NCI-H345 treated with DMSO at 0.1 percent for 48 hours (cell line): ENCODE results near the gene CROCC2.

Experiments used
- DNase-seq: peaks from one replicate; lab custom pipeline; 2025; ENCODE audit not compliant: unreplicated experiment; lab: John Stamatoyannopoulos, UW

The CROCC2 gene

DNA sequence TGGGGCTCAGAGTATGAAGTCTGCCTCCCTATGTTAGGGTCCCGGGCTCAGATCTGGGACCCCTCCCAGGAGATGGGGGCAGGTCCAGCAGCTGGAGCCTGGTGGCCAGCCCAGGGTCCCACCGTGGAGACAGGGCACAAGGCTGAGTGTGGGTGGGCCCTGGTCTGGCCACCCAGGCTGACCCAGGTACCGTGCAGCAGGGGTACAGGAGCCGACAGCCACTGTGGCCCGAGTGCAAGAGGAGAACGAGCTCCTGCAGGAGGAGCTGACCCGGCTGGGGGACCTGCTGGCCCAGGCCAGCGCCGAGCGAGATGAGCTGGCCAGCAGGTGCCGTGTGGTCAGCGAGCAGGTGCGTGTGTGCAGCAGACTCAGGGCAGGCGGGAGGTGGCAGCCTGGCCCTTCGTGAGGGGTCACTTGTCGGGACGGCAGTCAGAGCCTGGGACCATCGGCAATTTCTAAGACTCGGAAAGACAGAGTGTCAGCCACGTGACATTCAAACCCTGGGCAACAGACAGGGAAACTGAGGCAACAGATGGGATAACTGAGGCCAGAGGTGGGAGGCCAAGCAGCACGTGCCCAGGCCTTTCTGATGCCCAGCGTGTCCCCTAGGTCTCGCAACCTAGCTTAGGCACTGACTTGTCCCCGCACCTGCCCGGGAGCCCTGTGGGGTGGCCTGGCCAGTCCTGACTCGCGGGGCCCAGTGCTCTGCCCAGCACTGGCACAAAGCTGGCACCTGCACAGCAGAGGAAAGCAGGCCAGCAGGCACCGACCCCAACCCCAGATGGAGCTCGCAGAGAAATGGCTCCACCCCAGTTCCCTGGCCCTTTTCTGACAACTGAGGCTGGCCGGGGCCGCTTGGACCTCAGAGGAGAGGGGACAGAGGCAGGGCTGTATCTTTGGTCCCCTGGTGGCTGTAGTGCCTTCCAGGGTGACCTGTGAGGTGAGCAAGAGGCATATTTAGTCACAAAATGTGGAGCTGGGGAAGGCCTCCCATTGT is 13.9 kb downstream of the CROCC2 start:
- DNase-seq: no peak

DNA sequence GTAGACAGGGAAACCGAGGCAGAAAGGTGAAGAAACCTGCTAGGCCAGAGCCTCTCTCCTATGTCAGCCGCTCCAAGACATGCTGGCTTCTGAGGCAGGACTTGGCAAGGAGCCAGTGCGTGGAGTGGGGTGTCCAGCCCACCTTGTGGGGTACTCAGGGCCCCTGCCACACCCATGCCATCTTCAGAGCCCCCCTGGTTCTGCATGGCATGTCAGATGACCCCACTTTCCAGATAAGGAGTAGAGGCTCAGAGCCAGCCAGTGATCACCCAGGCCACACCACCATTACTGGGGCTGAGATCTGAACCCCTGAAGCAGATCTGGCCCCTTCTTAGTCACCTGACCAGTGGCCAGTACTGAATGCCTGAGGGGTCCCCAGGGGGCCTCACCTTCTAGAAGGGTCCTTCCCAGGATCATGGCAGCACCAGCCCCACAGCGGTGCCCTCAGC is 14.7 kb downstream of the CROCC2 start:
- DNase-seq: no peak

DNA sequence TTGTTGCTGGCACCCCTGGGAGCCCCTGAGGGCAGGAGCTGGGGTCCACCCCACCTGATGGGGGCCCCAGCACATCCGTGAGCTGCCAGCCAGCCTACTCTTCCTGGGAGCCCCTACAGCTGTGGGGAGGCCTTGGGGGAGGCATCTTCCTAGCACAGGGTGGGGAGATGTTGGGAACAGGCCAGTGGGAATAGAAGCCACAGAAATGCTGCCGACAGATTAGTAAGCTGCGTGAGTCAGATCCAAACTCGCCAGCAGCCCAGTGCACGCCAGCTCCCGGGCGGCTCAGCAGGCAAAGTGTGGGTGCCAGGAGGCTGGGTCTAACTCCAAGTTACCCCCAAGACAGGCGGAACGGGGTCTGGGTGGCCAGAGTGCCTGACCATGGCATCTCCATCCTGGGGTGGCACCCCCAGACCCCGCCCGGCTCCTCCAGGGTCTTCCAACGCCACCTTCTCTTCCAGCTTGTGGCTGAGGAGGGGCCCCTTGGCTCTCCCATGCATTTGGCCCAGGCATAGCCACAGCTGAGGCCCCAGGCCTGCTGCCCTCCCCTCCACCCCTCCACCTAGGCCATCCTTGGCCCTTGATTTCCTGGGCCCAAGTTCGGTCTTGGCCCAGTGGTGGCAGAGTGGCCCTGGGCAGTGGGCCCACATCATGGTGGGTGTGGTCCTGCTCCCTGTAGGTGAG is 15.3 kb downstream of the CROCC2 start:
- no peak for DNase-seq

DNA sequence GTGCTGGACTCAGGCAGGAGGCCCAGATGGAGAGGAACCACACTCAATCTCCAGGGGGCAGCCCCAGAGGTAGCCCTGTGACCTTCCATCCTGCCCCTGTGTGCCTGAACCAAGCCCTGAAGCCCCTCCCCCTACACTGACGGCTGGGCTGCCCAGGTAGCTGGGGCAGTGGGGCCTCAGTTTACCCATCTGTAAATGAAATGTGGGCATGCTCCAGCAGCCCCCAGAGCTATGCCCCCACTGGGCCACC is 15.8 kb downstream of the CROCC2 start:
- no peak for DNase-seq

DNA sequence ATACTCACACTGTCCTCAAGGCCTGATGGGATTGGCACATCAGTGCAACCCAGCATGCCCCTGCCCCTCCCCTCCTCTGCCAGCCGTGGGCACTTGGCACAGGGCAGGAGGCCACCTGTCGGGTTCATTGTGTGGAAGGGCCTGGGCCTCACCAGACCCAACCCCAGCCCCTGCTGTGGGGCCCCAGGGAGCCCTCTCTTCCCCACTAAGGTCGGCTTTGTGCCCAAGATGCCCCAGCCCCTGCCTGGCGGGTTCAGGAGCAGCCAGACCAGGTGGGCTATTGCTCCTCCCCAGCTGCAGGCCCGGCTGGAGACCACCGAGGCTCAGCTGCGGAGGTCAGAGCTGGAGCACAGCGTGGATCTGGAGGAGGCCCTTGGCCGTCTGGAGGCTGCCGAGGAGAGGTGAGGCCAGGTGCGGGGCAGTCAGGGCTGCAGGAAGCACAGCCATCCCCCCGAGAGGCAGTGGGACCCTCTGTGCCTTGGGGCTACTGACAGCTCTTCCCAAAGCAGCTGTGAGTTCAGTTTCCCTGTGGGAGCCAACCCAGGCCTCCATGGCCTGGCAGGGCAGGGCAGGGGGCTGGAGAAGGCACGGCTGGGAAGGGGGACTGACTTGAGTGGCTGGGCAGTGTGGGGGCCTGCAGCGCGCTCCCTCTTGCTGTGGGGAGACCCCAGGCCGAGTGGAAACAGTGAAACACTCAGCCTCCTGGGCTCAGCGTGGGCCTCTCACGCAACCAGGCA is 16.3 kb downstream of the CROCC2 start:
- peak; percentile 59 for DNase-seq

DNA sequence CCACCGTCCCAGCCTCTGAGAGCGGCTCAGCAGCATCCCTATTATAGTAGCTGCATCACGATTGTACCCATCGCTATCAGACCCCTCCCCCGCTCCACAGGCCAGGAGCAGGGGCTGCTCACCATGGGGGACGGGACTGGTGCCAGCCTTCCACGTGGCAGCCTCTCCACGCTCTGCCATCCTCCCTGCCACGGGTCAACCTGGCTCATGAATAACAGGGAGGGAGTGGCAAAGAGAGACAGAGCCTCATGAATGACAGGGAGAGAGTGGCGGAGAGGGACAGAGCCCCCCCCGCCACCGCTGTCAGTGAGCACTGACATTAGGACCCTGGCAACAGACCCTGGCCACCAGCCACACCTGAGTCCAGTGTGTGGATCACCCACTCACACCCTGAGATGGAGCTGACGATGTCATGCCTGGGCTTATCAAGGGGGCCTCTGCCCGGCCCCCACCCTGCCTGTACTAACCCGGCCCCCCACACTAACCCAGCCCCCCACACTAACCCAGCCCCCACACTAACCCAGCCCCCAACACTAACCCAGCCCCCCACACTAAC is 16.9 kb downstream of the CROCC2 start:
- peak; percentile 77 for DNase-seq

DNA sequence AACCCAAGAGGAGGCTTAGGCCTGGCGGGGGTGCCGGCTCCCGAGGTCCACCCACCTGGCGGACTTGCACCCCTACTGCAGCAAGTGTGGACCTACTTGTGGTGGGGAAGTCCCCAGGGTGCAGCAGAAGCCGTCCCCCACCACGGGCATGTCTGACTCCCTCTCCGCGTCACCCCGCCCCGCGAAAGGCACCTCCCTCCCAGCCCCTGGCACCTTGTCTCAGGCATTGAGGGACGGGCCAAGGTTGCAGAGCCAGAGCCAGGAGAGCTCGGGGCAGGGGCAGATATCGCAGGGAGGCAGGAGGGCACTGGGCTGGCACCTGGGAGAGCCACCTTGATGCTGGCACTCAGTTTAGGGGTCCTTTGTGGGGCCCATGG is 19.0 kb downstream of the CROCC2 start:
- no peak for DNase-seq

DNA sequence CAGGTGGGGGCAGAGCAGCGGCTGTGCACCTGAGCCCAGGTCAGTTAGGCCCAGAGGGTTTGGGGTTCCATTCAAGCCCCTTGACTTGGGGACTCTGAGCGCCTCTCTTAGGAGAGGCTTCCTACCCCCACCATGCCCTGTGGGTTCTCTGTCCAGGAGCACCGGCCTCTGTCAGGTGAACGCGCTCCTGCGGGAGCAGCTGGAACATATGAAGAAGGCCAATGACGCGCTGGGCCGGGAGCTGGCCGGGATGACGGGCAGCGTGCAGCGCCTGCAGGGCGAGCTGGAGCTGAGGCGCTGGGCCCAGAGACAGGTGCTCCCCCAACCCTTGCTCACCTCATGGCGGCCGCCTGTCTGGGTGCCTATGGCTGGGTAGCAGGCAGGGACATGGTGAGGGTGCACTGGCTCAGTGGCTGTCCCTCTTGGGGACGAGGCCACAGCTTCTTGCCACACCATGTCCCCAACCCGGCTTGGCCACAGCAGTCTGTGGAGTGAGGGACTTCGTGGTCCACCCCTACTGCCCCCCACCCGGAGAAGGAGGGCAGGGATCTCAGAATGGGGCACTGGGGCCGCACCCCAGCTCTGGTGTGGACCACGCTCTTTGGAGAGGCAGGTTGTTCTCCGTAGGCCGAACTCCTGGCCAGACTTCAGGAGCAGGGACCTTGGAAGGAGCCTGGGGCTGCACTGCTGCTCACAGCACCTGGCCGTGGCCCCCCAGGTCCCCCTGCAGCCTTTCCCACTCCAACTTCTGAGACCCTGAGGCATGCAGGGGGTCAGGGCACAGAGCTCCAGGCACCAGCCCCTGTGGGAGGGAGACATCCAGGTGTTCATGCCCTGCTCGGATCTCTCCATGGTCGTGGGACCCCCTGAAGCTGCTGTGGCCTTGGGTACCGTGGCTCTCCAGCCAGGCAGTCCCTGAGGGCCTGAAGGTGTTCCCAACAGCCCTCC is 19.7 kb downstream of the CROCC2 start:
- DNase-seq: no peak

DNA sequence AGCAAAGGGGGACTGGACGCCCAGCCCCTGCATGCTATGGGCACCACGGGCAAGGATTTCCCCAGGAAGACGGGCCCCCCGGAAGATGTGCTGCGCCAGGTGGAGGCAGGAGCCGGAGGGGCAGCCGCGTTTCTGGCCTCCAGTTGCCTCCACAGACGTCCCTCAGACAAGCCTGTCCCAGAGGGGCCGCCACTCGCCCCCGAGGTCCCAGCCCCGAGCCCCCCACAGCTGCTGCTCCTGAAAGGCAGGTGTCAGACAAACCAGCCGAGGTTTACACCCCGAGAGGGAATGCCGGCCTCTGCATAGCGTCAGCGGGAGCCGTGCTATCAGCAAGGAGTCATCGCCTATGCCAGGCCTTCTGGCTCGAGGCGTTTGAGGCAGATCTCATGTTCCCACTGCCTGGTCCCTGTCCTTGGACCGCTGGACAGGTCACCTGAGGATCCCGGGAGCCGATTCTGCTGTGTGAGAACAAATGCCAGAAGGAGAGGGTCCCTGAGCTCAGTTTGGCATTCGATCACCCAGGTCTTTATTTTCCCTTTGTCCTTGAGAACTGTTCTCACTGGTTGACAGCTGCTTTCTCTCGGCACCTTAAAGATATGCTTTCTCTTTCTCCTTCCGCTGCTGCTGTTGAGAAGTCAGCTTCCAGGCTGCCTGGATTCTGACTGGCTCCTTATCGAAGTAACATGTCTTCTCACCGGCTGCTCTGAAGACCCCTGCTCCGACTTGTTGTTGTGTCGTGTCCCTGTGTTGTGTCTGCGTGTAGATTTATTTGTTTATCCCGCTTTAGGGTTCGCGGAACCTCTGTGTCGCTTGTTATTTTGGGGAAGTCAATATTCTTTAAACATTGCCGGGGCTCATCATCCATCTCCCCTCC is 20.6 kb downstream of the CROCC2 start:
- DNase-seq: no peak

DNA sequence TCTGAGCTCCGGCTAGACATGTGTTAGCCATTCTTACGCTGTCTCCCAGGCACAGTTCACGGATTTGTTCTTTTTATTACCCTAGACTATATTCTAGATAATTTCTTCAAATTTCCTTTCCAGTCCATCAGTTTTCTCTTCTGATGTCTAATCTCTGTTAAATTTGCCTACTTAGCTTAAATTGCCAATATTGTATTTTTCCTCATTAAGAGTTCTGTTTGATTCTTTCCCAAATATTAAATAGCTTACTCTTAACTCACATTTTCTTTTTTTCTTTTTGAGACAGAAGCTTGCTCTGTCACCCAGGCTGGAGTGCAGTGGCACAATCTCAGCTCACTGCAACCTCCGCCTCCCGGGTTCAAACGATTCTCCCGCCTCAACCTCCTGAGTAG is 21.2 kb downstream of the CROCC2 start:
- no peak for DNase-seq

DNA sequence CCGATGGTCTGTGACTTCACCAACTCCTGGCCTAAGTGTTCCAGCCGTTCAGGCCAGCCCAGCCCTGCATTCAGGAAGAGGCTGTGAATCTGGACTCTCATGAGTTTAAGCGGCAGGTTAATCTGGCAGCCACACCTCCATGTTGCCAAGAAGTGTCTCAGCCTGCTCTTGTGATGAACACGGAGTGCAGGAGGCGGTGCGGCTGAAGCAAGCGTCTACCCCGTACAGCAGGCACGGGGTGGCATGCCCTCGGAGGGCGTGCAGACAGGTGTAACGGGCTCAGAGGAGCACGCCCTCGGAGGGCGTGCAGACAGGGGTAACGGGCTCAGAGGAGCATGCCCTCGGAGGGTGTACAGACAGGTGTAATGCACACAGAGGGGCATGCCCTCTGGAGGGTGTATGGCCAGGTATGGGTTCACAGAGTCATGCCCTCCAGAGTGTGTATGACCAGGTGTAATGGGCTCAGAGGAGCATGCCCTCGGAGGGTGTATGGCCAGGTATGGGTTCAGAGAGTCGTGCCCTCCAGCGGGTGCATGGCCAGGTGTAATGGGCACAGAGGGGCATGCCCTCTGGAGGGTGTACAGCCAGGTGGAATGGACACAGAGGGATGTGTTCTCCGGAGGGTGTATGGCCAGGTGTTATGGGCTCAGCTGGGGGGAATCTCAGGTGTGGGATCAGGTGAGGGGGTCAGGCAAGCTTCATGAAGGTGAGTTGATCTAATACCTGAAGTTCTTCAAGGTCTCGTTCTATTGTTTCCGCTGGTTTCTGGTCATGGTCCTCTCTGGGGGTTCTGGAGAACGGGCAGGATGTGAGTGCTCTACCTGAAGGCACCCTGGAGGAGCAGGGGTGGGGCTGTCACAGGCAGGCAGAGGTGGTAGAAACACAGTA is 22.6 kb downstream of the CROCC2 start:
- no peak for DNase-seq

DNA sequence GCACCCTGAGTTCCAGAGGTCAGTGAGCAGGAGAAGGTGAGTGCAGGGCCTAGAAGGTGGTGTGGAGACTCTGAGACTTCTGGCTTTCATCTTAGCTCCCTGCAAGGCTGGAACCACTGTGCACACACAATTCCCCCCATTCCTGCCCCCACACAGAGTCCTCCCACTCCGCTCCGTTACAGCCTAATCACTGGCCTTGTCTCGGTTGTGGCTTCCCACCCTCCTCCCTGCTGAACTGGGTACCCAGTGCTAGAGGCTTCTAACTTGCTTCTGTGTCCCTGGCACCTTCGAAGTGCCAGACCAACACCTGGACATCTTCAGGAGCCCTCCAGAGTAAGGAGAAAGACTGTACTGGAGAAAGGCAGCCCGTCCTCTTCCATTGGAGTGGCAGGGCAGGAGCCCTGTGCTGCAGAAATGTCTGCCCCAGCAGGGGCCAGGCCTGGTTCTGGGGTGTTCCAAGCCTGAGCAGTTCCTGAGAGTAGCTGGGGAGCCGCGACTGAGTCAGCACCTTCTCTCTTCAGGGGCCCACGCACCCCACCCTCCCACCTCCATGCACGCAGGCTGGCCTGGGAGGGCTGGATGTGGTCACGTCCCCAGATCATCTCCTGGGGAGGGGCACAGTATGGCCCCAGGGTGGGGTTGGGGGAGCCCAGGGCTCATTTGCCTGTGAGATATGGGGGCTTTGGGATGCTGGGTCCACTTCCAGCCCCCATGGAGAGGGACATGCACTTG is 23.4 kb downstream of the CROCC2 start:
- DNase-seq: no peak

DNA sequence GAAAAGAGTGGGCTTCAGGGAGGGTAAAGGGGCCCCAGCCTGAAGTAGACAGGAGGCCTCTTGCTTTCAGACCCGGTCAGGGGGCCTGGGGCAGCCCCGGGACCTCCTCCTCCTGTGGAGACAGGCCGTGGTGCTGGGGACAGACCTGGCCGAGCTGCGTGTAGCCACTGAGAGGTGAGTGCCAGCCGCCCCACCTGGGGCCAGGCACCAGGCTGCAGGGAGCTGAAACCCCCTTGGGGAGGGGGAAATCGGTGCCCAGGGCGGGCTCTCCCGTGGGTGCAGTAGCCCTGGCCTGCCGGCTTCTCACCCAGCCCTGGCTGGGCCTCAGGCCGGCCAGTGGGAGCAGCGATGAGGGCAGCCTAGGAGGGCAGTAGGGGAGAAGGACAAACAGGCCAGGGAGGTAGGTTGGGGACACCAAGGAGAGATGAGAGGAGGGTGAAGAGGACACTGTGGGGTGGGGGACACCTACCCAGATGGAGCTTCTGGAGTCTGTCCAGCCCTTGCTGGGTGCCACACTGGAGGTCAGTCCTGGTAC is 24.0 kb downstream of the CROCC2 start:
- no peak for DNase-seq

DNA sequence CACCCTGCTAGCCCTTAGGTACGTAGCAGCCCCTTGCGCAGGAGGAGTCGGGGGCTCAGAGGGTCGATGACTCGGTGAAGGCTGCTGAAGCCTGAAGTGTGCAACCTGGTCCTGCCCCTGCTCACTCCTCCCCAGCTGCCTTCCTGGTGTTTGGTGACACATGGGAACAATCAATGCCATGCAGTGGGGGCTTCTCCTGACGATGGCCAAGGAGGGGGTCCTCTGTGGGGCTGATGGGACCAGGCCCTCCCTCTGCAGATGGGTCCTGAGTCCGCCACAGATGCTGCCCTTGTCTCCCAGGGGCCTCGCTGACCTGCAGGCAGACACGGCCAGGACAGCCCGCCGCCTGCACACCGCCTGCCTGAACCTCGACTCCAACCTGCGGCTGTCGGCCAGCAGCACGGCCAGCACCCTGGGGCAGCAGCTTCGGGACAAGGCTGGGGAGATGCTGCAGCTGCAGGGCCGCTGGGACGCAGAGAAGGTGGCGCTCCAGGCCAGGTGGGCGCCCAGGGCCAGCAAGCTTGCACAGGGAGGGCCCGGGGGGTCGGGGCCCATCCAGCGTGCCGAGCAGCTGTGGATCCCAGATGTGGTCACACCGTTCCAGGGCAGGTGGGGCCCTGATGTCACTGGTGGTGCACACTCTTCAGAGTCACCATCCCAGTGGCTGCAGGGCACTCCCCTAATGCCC is 24.6 kb downstream of the CROCC2 start:
- no peak for DNase-seq

DNA sequence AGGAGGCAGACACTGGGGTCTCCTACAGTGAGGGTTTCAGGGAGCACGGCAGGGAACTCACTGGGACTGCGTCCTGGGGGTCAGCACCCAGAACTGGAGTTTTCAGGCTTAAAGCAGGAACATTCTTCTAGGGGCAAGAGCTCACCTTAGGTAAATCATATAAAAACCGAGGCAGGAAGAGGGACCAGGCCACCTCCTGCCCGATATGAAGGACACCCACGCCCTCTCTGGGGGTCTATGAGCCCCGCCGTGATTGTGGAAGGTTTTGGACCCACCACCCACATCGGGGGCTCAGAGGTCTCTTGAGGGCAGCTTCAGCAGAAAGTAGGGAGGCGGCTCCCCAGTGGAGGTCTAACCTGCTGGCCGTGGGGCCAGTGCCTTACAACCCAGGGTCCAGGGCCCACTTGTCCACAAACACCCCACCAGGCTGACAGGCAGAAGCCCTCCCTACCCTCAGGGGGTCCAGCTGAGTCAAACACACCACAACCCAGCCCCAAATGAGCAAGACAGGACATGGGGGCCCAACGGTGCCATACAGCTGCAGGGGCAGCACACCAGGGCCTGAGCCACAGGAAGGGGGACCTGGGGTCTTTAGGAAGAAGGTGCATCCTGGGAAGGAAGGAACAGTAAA is 25.3 kb downstream of the CROCC2 start:
- no peak for DNase-seq

DNA sequence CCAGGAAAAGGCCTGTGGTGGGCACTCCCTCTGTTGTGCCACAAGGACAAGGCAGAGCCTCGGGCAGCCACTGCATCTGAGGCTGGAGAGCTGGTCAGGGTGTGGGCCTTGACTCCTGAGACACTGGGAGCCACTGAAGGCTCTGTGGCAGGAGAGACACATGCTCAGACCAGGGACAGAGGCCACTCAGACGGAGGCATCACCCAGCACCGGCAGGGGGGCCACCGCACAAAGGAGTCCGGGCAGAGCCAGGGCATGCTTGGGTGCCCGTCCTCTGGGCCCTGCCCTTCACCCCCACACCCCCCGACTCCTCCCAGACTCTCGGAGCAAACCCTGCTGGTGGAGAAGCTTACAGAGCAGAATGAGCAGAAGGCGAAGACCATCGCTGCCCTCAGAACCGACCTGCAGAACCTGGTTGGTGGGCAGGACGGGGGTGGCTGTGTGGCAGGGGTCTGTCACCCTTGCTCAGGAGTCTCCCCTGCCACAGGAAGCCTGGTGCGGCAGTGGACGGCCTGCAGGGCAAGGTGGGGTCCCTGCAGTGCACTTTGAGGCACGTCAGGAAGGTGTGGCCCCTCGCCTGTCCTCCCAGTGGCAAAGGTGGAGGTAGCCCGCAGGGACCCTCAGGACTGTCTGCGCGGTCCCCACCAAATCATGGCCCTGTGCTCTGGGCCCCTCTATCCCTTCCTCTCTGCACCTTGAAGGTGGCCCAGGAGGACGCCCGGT is 26.0 kb downstream of the CROCC2 start:
- DNase-seq: no peak
